ENCODE measurements around the gene FBXO46. TPM values are rescaled to one million over a fixed set of nuclear protein-coding genes. Genes with fewer than 3 reads are reported as not detected.
A peak's percentile ranks its signal among the peaks of the same experiment; 100 is the strongest.

FBXO46 gene
- total and polyA plus RNA-seq, 2 of the 13 experiments (the other 11 are each of a cell fraction or from before 2014, with no cell fraction given) = 6.2 to 6.4 TPM

GRCh38 chr19:45715139-45715538 is 15.6 kb downstream of the FBXO46 start (continued):
- peak; percentile 97 for TF ChIP-seq ZBTB40 (IDR thresholded peaks at IDR 0.05)
- TF ChIP-seq ZBTB40 (CRISPR knock-in tag; IDR thresholded peaks at IDR 0.05) = peak; percentile 100
- no peak for TF ChIP-seq ZNF550 (CRISPR knock-in tag; IDR thresholded peaks at IDR 0.05; ENCODE audit: borderline replicate concordance)
- TF ChIP-seq, protein P1, sequence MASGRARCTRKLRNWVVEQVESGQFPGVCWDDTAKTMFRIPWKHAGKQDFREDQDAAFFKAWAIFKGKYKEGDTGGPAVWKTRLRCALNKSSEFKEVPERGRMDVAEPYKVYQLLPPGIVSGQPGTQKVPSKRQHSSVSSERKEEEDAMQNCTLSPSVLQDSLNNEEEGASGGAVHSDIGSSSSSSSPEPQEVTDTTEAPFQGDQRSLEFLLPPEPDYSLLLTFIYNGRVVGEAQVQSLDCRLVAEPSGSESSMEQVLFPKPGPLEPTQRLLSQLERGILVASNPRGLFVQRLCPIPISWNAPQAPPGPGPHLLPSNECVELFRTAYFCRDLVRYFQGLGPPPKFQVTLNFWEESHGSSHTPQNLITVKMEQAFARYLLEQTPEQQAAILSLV (CRISPR knock-in tag; IDR thresholded peaks at IDR 0.05; ENCODE audit: borderline replicate concordance) = no peak
- TF ChIP-seq MEIS1 (CRISPR knock-in tag; IDR thresholded peaks at IDR 0.05; ENCODE audit: borderline replicate concordance) = no peak
- no peak for TF ChIP-seq ZNF34 (CRISPR knock-in tag; IDR thresholded peaks at IDR 0.05; ENCODE audit: borderline replicate concordance)
- no peak for TF ChIP-seq GABPA (IDR thresholded peaks at IDR 0.05; ENCODE audit: low read depth, low read length)
- 0 out of 2 replicates have a peak, but pooled peaks have one; percentile 19 for TF ChIP-seq GABPA (CRISPR knock-in tag; IDR thresholded peaks at IDR 0.05; ENCODE audit: low read depth)
- TF ChIP-seq MAF1 (CRISPR knock-in tag; IDR thresholded peaks at IDR 0.05; ENCODE audit: borderline replicate concordance) = no peak
- TF ChIP-seq ZFP41 (CRISPR knock-in tag; IDR thresholded peaks at IDR 0.05; ENCODE audit: borderline replicate concordance) = no peak
- TF ChIP-seq ZNF251 (CRISPR knock-in tag; IDR thresholded peaks at IDR 0.05) = no peak
- no peak for TF ChIP-seq NFYC (CRISPR knock-in tag; IDR thresholded peaks at IDR 0.05)
- no peak for TF ChIP-seq ZNF510 (CRISPR knock-in tag; IDR thresholded peaks at IDR 0.05; ENCODE audit: low read depth)
- 0 out of 4 replicates have a peak, but pooled peaks of 1 of the 2 experiments have one; percentile 34 for TF ChIP-seq NR2F1 (CRISPR knock-in tag; IDR thresholded peaks at IDR 0.05)
- no peak for TF ChIP-seq ZNF337 (CRISPR knock-in tag; IDR thresholded peaks at IDR 0.05; ENCODE audit: borderline replicate concordance, low read depth)
- no peak for TF ChIP-seq ZNF709 (CRISPR knock-in tag; IDR thresholded peaks at IDR 0.05)
- TF ChIP-seq ZNF224 (CRISPR knock-in tag; IDR thresholded peaks at IDR 0.05) = 0 out of 2 replicates have a peak, but pooled peaks have one; percentile 29
- TF ChIP-seq POLR2AphosphoS2 (IDR thresholded peaks at IDR 0.05; ENCODE audit: low read depth, low read length) = no peak
